ENCODE data around the gene RTN4IP1.
"Not testable (repeated sequence)": the region's sequence is repeated elsewhere in the genome, so short reads cannot be mapped to it uniquely, and the experiment has no call there.

RTN4IP1 gene

DNA sequence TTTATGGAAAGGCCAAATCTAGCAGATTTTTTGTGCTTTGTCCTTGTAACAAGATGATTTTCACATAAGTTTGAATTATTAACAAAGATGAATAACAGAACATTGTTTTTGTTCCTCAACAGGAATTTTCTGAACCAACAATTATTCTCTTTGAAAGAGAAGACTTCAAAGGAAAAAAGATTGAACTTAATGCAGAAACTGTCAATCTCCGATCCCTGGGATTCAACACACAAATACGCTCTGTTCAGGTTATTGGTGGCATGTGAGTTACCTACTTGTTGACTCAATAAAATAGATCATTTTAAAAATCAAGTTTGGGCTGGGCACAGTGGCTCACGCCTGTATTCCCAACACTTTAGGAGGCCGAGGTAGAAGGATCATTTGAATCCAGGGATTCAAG, 70.9 kb downstream of the RTN4IP1 start:
- no peak for DNase-seq (ENCODE audit: insufficient read length, low spot score)
- TF ChIP-seq, protein P1, sequence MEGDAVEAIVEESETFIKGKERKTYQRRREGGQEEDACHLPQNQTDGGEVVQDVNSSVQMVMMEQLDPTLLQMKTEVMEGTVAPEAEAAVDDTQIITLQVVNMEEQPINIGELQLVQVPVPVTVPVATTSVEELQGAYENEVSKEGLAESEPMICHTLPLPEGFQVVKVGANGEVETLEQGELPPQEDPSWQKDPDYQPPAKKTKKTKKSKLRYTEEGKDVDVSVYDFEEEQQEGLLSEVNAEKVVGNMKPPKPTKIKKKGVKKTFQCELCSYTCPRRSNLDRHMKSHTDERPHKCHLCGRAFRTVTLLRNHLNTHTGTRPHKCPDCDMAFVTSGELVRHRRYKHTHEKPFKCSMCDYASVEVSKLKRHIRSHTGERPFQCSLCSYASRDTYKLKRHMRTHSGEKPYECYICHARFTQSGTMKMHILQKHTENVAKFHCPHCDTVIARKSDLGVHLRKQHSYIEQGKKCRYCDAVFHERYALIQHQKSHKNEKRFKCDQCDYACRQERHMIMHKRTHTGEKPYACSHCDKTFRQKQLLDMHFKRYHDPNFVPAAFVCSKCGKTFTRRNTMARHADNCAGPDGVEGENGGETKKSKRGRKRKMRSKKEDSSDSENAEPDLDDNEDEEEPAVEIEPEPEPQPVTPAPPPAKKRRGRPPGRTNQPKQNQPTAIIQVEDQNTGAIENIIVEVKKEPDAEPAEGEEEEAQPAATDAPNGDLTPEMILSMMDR (IDR thresholded peaks at IDR 0.05; ENCODE audit: insufficient read depth, missing control alignments): no peak
- no peak for FAIRE-seq

- no peak for FAIRE-seq
- DNase-seq (ENCODE audit: insufficient read length, low spot score): no peak
- TF ChIP-seq, protein P1 (IDR thresholded peaks at IDR 0.05; ENCODE audit: insufficient read depth, missing control alignments): no peak
These were observed 71.5 kb downstream of the RTN4IP1 start for GRCh38 chr6:106557837-106558236.

DNA sequence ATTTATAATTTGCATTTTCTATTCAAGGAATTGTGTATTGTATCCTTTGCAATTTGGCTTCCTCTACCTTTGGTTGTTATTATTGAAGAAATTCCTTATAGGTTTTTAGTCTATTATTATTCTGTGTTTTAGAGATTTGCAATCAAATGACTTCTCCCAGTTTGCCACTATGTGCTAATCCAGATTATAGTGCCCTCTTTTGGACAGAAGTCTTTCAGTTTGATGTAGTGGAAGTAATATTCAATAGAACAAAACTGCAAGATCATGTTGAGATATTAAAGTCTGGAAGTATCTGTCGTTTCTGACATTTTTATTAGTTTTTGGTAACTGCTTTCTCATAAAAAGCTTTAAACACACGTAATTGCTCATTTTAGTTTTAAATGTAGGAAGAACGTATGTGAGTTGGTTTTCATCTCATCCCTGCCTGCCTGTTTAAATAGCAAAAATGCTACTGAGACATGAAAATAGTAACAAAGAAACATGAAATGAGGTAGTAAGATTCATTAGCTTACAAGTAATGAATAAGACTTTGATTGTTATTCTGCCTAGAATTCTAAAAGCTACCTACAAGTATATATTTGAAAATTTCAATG, 72.8 kb downstream of the RTN4IP1 start:
- FAIRE-seq (no peak), DNase-seq (ENCODE audit: insufficient read length, low spot score) (no peak)

DNA sequence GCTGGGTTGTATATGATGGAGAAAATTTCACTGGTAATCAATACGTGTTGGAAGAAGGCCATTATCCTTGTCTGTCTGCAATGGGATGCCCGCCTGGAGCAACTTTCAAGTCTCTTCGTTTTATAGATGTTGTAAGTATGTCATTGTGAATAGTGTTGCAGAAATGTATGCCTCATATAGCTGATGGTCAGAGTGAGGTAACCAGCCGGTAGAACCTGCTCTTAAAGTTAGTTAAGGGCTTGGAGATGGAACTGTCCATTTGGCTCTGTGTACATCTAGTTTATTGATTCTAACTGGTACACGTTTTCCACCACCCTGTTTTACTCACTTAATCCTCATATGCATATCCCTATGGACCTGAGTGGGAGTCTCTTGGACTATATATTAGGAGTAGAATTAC, 73.5 kb downstream of the RTN4IP1 start:
- DNase-seq (ENCODE audit: insufficient read length, low spot score): no peak
- no peak for FAIRE-seq
- TF ChIP-seq, protein P1 (IDR thresholded peaks at IDR 0.05; ENCODE audit: insufficient read depth, missing control alignments): no peak

More for the DNA sequence above, 72.8 kb downstream of the RTN4IP1 start:
- TF ChIP-seq, protein P1 (IDR thresholded peaks at IDR 0.05; ENCODE audit: insufficient read depth, missing control alignments): peak; percentile 61

DNA sequence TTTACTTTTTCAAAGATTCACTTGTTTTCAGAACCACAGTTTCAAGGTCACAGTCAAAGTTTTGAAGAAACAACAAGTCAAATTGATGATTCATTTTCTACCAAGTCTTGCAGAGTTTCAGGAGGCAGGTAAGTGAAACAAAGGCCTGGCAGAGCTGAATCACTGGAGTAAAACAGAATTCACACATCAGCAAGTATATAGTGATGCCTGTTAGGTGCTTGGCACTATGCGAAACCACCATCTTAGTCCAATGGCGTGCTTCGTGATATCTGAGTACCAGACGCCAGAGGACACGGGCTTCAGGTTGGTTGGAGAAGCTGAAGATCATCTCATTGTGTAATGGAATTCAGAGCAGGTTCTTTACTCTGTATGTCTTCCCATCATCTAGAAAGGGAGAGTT, 75.9 kb downstream of the RTN4IP1 start:
- FAIRE-seq: no peak
- no peak for DNase-seq (ENCODE audit: insufficient read length, low spot score)
- TF ChIP-seq, protein P1 (IDR thresholded peaks at IDR 0.05; ENCODE audit: insufficient read depth, missing control alignments): no peak

DNA sequence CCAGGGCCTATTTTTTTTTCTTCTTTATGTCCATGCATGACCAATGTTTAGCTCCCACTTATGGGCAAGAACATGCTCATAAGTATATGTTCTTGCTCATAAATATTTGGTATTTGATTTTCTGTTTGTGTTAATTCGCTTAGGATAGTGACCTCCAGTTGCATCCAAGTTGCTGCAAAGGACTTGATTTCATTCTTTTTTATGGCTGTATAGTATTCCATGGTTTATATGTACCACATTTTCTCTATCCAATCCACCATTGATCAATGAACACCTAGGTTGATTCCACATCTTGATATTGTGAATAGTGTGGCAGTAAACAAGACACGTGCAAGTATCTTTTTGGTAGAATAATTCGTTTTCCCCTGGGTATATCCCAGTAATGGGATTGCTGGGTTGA, 78.1 kb downstream of the RTN4IP1 start:
- FAIRE-seq (no peak), DNase-seq (ENCODE audit: insufficient read length, low spot score) (no peak)
- TF ChIP-seq, protein P1 (IDR thresholded peaks at IDR 0.05; ENCODE audit: insufficient read depth, missing control alignments): no peak

GRCh38 chr6:106549521-106549920, 79.8 kb downstream of the RTN4IP1 start:
- TF ChIP-seq, protein P1 (IDR thresholded peaks at IDR 0.05; ENCODE audit: insufficient read depth, missing control alignments): no peak
- DNase-seq (ENCODE audit: insufficient read length, low spot score): no peak
- no peak for FAIRE-seq

GRCh38 chr6:106548926-106549455, 80.3 kb downstream of the RTN4IP1 start:
- not testable (repeated sequence) for FAIRE-seq; DNase-seq (ENCODE audit: insufficient read length, low spot score)
